PC-3 (cell line): ENCODE measurements around the gene RPS13. TPM values are rescaled to one million over a fixed set of nuclear protein-coding genes. Genes with fewer than 3 reads are reported as not detected.
"Not testable (repeated sequence)": the region's sequence is repeated elsewhere in the genome, so short reads cannot be mapped to it uniquely, and the experiment has no call there.

ENCODE experiments used
- ATAC-seq: fragments of 200-7000 bp; cut with Tn5 transposase; 2 replicates; pipeline ENCODE4 v1.9.1; 2020; ENCODE audit warnings: mild to moderate bottlenecking, moderate library complexity
- BruUV-seq: library from RNA; stranded (reverse); fragments of 400-500 nt; replicated peaks from 2 replicates; lab custom pipeline; 2021; lab: Mats Ljungman, UMichigan
- CTCF ChIA-PET: fragments of 300-600 bp; sonication (Branson Sonifier 250); formaldehyde crosslinking; loops from one replicate; lab custom pipeline; 2022; ENCODE audit warnings: antibody characterized with exemption; lab: Charles Lee
- POLR2A ChIA-PET: fragments of 300-600 bp; sonication (Branson Sonifier 250); formaldehyde crosslinking; loops from one replicate; lab custom pipeline; 2022; ENCODE audit warnings: antibody characterized with exemption; ENCODE audit not compliant: unreplicated experiment; lab: Charles Lee
- DNase-seq: peaks from one replicate; pipeline ENCODE4 v3.0.0-alpha.2; 2015
- H2AFZ ChIP-seq: fragments of 300-600 bp; sonication (generic); 2 replicates; pipeline ENCODE4 v1.6.0; 2016; ENCODE audit warnings: antibody characterized with exemption, low read length
- H3F3A ChIP-seq: fragments of 300-600 bp; sonication (generic); one replicate; pipeline ENCODE4 v1.6.0; 2017; ENCODE audit warnings: antibody characterized with exemption, low read length, control low read depth, mild to moderate bottlenecking; ENCODE audit not compliant: unreplicated experiment
- H3K27ac ChIP-seq: fragments of 300-600 bp; sonication (generic); 2 replicates; pipeline ENCODE4 v1.5.1; 2016; ENCODE audit warnings: mild to moderate bottlenecking, low read length
- H3K27me3 ChIP-seq: fragments of 300-600 bp; sonication (generic); 2 replicates; pipeline ENCODE4 v1.6.1; 2016; ENCODE audit warnings: low read length, mixed read lengths
- H3K36me3 ChIP-seq: fragments of 300-600 bp; sonication (generic); 2 replicates; pipeline ENCODE4 v1.6.1; 2016; ENCODE audit warnings: low read depth, mixed run types, low read length, mixed read lengths
- H3K4me1 ChIP-seq: fragments of 300-600 bp; sonication (generic); 2 replicates; pipeline ENCODE4 v1.5.1; 2016; ENCODE audit warnings: low read length; ENCODE audit not compliant: insufficient read depth
- H3K4me2 ChIP-seq: fragments of 300-600 bp; sonication (generic); 2 replicates; pipeline ENCODE4 v1.6.0; 2016; ENCODE audit warnings: low read length
- H3K4me3 ChIP-seq: fragments of 300-600 bp; sonication (generic); 2 replicates; pipeline ENCODE4 v1.5.1; 2016; ENCODE audit warnings: mild to moderate bottlenecking, low read length, mixed read lengths
- H3K79me2 ChIP-seq: fragments of 300-600 bp; sonication (generic); 2 replicates; pipeline ENCODE4 v1.6.1; 2017; ENCODE audit warnings: low read length, mixed read lengths
- H3K9ac ChIP-seq: fragments of 300-600 bp; sonication (generic); 2 replicates; pipeline ENCODE4 v1.6.0; 2016; ENCODE audit warnings: mild to moderate bottlenecking, low read length
- H3K9me2 ChIP-seq: fragments of 300-600 bp; sonication (generic); replicated peaks from 2 replicates; pipeline ENCODE4 v1.6.1; 2016; ENCODE audit warnings: mixed run types, low read length, mixed read lengths
- H3K9me3 ChIP-seq: fragments of 300-600 bp; sonication (generic); 2 replicates; pipeline ENCODE4 v1.6.1; 2016; ENCODE audit warnings: low read length, mixed read lengths
- H4K20me1 ChIP-seq: fragments of 300-600 bp; sonication (generic); 2 replicates; pipeline ENCODE4 v1.6.1; 2016; ENCODE audit warnings: low read length, mixed read lengths
- CTCF ChIP-seq: fragments of 300-600 bp; sonication (generic); conservative IDR thresholded peaks from 2 replicates; pipeline ENCODE4 v1.5.1; 2017; ENCODE audit warnings: antibody characterized with exemption, low read depth, mild to moderate bottlenecking, low read length
- EZH2 ChIP-seq: fragments of 300-600 bp; sonication (generic); IDR thresholded peaks from one replicate; pipeline ENCODE4 v1.6.1; 2017; ENCODE audit warnings: antibody characterized with exemption, mild to moderate bottlenecking, low read length; ENCODE audit not compliant: unreplicated experiment
- EZH2phosphoT487 ChIP-seq: fragments of 300-600 bp; sonication (generic); IDR thresholded peaks from 2 replicates; pipeline ENCODE4 v1.6.1; 2018; ENCODE audit warnings: mild to moderate bottlenecking, antibody characterized with exemption, low read length, borderline replicate concordance
- intact Hi-C: fragments of 100-400 bp; cut with micrococcal nuclease; formaldehyde crosslinking; loops from 2 replicates; pipeline ENCODE4 v1.9.0; 2023
- total RNA-seq: library from RNA; depleted of rRNA; stranded (reverse); fragments of >200 nt; gene quantifications from 2 replicates; pipeline ENCODE4 v1.2.3, GENCODE V29; 2014

The RPS13 gene
- total RNA-seq, 1 experiment from 2014 or later, result 892 TPM

GRCh38 chr11:17063171-17064002 is 14.1 kb downstream of the RPS13 start:
- no peaks in the 10 kb centered on the region for H3K36me3 ChIP-seq
- intact Hi-C loops, result loop anchor here (1.0 to 5.0 kb wide), 4 partner anchors 49 to 276 kb away; partner anchors contain the start of gene PLEKHA7
- no peak overlapping the region for H2AFZ ChIP-seq
- no peaks in the 10 kb centered on the region for H3K4me1 ChIP-seq
- H3F3A ChIP-seq, result no peaks in the 10 kb centered on the region
- DNase-seq (peak; percentile 73), ATAC-seq (peak; percentile 100)
- no TSS peak for BruUV-seq
- ChIA-PET CTCF (interaction anchor here (0.8 to 1.4 kb wide), 5 partner anchors 48 to 122 kb away, joined by 3 to 14 read pairs (median 4); no protein-coding TSS in a partner anchor), POLR2A (no interaction called here)
- no peak overlapping the region for H3K4me3 ChIP-seq
- no peaks in the 10 kb centered on the region for H4K20me1 ChIP-seq
- H3K27ac ChIP-seq, result no peak overlapping the region
- H3K79me2 ChIP-seq, result no peaks in the 10 kb centered on the region
- no peak for TF ChIP-seq EZH2
- peak; percentile 92 for TF ChIP-seq CTCF
- no peak for TF ChIP-seq EZH2phosphoT487
- H3K9me3 ChIP-seq, result no peaks in the 10 kb centered on the region
- H3K9me2 ChIP-seq, result no peaks in the 10 kb centered on the region
- no peak overlapping the region for H3K4me2 ChIP-seq
- H3K27me3 ChIP-seq, result no peaks in the 10 kb centered on the region
- H3K9ac ChIP-seq, result no peak overlapping the region

- H3K9ac ChIP-seq, CTCF ChIA-PET, H4K20me1 ChIP-seq, H3K9me2 ChIP-seq, H3K9me3 ChIP-seq, H3K4me2 ChIP-seq, ATAC-seq, H3K4me1 ChIP-seq, H3F3A ChIP-seq, H3K4me3 ChIP-seq, intact Hi-C loops, BruUV-seq, H3K36me3 ChIP-seq, POLR2A ChIA-PET, DNase-seq, H3K79me2 ChIP-seq, H3K27ac ChIP-seq, H3K27me3 ChIP-seq, H2AFZ ChIP-seq: not testable (repeated sequence)
Measured at GRCh38 chr11:17051146-17051545, 26.3 kb downstream of the RPS13 start.

- H3K79me2 ChIP-seq, H3K4me3 ChIP-seq, intact Hi-C loops, H3K9me2 ChIP-seq, H3F3A ChIP-seq, ATAC-seq, H3K27ac ChIP-seq, H4K20me1 ChIP-seq, H3K4me2 ChIP-seq, POLR2A ChIA-PET, H2AFZ ChIP-seq, CTCF ChIA-PET, H3K9me3 ChIP-seq, BruUV-seq, H3K4me1 ChIP-seq, H3K9ac ChIP-seq, DNase-seq, H3K27me3 ChIP-seq, H3K36me3 ChIP-seq: not testable (repeated sequence)
Measured at GRCh38 chr11:17048491-17048890, 29.0 kb downstream of the RPS13 start.
